AG04449 (cell line): ENCODE measurements around the gene LTO1.

ENCODE experiments used
- CTCF ChIA-PET: fragments of 350-600 bp; formaldehyde crosslinking; extraction: SDS; loops from one replicate; lab custom pipeline; 2021; ENCODE audit warnings: antibody characterized with exemption; lab: Yijun Ruan, JAX
- POLR2A ChIA-PET: fragments of 400-600, 350-600 bp; formaldehyde crosslinking; extraction: SDS; loops from one replicate; lab custom pipeline; 2020; ENCODE audit warnings: antibody characterized with exemption, inconsistent platforms; lab: Yijun Ruan, JAX
- DNase-seq: peaks from one replicate; pipeline ENCODE4 v3.0.0-alpha.2; 2010; ENCODE audit warnings: low read depth, low spot score
- H3K4me3 ChIP-seq: 2 replicates; pipeline ENCODE4 v1.5.1; 2011; ENCODE audit warnings: low read depth, mild to moderate bottlenecking, control low read depth, low read length
- TF ChIP-seq, protein P1 (sequence below): IDR thresholded peaks from one replicate; pipeline ENCODE4 v1.5.1; 2011; ENCODE audit warnings: mild to moderate bottlenecking, moderate library complexity, low read length, control low read depth, inconsistent platforms; ENCODE audit not compliant: insufficient read depth; ENCODE audit errors: missing control alignments

The LTO1 gene

DNA sequence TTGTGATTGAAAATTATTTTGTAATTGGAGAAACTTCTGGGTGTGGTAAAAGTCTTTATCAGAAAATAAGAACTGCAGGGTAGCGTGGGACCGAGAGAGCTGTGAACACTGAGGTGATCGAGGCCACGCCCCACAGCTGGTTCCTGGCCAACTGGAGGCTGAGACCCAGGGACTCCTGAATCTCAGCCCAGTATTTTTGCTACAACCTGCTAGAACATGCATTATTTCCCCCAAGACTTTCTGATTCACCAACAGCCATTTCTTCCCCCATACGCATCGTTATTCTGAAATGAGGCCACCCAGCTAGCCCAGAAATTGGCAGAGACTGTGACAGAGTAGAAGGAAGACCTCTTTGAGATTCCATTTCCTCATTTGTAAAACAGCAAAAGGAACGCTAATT lies 32.0 kb upstream of the LTO1 start:
- no peak for DNase-seq
- no peak overlapping the region for H3K4me3 ChIP-seq
- ChIA-PET CTCF (interaction anchor here (1.5 to 2.6 kb wide), 2 partner anchors 181 to 184 kb away, joined by 3 to 9 read pairs; no protein-coding TSS in a partner anchor), POLR2A (interaction anchor here (0.8 kb wide), 1 partner anchor 9 kb away, joined by 3 read pairs; no protein-coding TSS in a partner anchor)
- TF ChIP-seq, protein P1, sequence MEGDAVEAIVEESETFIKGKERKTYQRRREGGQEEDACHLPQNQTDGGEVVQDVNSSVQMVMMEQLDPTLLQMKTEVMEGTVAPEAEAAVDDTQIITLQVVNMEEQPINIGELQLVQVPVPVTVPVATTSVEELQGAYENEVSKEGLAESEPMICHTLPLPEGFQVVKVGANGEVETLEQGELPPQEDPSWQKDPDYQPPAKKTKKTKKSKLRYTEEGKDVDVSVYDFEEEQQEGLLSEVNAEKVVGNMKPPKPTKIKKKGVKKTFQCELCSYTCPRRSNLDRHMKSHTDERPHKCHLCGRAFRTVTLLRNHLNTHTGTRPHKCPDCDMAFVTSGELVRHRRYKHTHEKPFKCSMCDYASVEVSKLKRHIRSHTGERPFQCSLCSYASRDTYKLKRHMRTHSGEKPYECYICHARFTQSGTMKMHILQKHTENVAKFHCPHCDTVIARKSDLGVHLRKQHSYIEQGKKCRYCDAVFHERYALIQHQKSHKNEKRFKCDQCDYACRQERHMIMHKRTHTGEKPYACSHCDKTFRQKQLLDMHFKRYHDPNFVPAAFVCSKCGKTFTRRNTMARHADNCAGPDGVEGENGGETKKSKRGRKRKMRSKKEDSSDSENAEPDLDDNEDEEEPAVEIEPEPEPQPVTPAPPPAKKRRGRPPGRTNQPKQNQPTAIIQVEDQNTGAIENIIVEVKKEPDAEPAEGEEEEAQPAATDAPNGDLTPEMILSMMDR: no peak

DNA sequence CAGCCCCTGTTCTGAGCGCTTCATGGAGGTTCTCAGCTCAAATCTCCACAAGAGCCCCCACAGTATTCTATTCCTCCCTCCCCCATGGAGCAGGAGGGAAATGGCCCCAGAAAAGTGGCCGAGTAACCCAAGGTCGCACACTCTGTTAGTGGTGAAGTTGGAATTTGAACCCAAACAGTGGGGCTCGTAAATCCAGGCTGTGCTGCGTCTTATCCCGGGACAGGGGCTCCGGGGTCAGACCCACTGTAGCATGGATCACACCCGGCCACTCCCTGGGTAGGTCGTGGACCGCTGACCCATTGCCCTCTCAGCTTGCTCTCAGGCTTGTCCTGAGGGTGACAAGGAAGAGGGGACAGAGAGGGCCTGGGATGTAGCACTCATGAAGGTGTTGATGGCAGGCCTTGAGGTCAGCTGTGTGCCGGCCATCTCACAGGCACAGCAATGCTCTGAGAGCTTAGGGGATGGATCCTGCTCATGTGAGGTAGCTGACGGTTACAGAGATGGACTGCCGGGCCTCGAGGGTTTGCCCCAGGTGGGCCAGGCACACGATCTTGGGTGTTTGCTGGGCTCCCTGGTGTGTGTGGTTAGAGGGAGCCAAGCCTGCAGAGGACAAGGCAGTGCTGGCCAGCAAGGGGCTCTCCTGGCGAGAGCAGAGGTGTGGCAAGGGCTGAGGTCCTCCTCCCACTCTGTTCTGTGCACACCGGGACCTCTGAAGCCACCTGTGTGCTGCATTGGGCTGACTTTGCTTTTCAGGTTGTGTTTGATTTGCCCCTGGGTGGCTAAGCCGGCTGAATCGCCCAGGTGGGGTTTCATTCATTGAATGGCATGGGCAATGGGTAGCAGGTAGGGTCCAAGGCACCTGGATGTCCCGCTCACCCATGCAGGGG lies 31.0 kb upstream of the LTO1 start:
- TF ChIP-seq, protein P1: no peak

DNA sequence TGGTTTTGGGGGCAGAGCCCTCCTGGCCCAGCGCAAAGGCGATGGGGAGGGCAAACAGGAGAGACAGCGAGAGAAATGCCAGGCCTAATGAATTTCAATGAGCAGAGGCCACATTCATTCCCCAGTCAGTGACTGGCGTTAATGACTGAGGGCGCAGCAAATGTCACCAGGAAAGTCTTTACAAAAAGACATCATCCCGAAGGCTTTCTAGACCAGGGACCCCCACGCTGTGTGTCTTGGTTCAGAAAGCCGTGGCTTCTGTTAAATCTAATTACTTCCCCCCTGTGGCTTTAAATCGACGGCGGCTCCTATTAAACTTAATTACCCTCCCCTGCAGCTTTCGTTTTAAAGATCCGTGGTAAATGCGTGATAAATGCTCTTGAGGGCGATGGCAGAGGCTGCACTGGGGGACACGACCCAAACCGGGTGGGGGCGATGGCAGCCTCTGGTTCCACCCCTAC lies 30.2 kb upstream of the LTO1 start:
- DNase-seq: no peak
- TF ChIP-seq, protein P1: no peak
- POLR2A ChIA-PET: no interaction called here
- CTCF ChIA-PET: interaction anchor here (1.3 to 3.1 kb wide), 3 partner anchors 10 to 182 kb away, joined by 3 to 12 read pairs (median 3); no protein-coding TSS in a partner anchor
- H3K4me3 ChIP-seq: no peak overlapping the region

More for the DNA sequence above, 31.0 kb upstream of the LTO1 start:
- CTCF ChIA-PET: interaction anchor here (1.1 to 3.1 kb wide), 2 partner anchors 10 to 574 kb away, joined by 3 to 12 read pairs; no protein-coding TSS in a partner anchor
- no peak overlapping the region for H3K4me3 ChIP-seq
- DNase-seq: no peak
- POLR2A ChIA-PET: no interaction called here

DNA sequence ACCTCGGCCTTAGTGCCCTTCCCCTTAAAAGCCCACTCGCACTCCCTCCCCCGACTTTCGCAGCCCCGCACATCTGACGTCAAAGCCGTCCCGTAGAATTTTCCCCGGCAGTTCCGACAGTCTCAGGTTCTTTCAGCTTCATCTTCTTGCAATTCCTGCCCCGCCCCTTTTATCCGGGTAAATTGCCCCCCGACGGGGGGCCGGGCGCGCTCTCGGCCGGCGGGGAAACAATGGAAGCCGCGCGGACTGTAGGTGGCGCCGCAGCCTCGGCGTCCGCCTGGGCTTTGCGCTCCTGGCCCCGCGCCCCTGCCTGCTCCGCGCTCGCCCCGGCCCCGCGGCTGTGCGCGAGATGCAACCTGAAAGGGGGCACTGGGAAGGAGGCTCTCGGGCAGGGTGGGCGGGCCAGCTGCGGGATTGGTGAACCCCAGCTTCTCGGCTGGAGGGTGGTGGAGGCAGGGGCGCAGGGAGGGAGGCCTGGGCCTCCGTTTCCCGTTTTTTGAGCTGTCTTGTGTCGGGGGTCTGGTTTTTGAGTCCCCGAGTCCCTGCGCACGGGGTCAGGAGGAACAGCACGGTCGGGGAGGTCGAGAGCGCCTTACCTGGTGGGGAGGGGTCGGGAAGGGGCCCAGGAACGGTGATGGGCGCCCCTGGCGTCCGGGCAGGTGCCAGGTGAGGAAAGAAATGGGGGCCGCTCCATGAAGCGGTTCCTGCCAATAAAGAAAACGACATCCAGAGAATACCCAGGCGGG lies 29.5 kb upstream of the LTO1 start:
- TF ChIP-seq, protein P1: peak; percentile 57
- POLR2A ChIA-PET: no interaction called here
- CTCF ChIA-PET: interaction anchor here (0.6 to 3.1 kb wide), 7 partner anchors 11 to 185 kb away, joined by 3 to 12 read pairs (median 3); no protein-coding TSS in a partner anchor
- no peak overlapping the region for H3K4me3 ChIP-seq
- DNase-seq: no peak

DNA sequence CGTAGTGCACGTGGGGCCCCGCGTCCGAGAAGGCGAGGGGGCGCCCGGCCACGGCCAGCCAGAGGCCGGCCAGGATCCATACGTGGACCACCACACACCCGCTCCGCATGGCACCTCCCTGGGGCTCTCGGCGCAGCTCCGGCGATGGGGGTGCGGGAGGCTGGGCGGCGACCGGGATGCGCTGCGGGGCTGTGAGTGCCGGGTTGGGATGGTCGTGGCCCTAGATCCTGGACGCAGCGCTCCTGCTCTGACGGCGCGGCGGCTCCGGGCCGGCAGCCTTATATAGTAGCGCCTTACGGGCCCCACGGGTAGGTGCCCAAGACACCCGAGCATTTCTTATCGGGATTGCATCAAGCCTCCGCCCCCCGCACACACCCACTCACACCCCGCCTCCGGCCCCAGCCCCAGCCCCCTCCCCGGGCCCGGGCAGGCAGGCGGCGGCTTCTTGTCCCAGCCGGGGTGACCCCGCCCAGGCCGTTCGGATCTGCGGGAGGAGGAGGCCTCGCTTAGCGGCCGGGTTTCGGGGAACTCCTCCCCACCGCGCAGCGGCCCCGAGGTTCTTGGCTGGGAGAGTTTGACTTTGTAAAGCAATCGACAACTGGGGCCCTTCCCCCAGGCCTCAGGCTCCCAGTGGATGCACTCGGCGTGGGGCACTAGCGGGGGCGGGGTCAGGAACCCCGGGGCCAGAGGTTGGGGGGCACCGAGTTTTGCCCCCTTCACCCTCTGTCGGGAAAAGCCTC lies 28.8 kb upstream of the LTO1 start, which contains the start of gene FGF19:
TSS of gene FGF19 (minus strand) at position 255 of the 740 bp plus-strand sequence. CDS start at position 109, 146 bp downstream.
- H3K4me3 ChIP-seq: no peak within 1 kb of the TSS
- POLR2A ChIA-PET: no interaction called here
- CTCF ChIA-PET: interaction anchor here (0.6 to 3.1 kb wide), 7 partner anchors 10 to 185 kb away, joined by 3 to 12 read pairs (median 3); no protein-coding TSS in a partner anchor
- TF ChIP-seq, protein P1: no peak
- no peak for DNase-seq
